CD14-positive monocyte (primary cell): Measurements from ENCODE around the gene UVSSA. TPM values are rescaled to one million over a fixed set of nuclear protein-coding genes. Genes with fewer than 3 reads are reported as not detected.

Experiments used
- DNase-seq, 3 donors: peaks; one replicate each; pipeline ENCODE4 v3.0.0-alpha.2; 2011 to 2022
- H2AFZ ChIP-seq: 2 replicates; pipeline ENCODE4 v1.6.0; 2012; ENCODE audit warnings: mild to moderate bottlenecking, low read depth, low read length, inconsistent platforms; ENCODE audit not compliant: insufficient read depth, poor library complexity, severe bottlenecking
- H3K27ac ChIP-seq, 2 donors: 1 replicate in 1 of 2; 2 replicates in 1 of 2; pipeline ENCODE4 v1.5.1; 2012 to 2013; ENCODE audit warnings: low read length in 2 of 2, control low read depth in 1 of 2, inconsistent platforms in 1 of 2, low read depth in 1 of 2, mild to moderate bottlenecking in 1 of 2
- H3K27me3 ChIP-seq, 2 donors: one replicate each; pipeline versions ENCODE4 v1.6.0 to v1.6.1; 2011 to 2013; ENCODE audit warnings: low read length in 2 of 2; ENCODE audit not compliant: control insufficient read depth in 2 of 2, insufficient read depth in 2 of 2
- H3K36me3 ChIP-seq, 2 donors: replicated peaks in 1 of 2; 1 replicate in 1 of 2; 2 replicates in 1 of 2; pipeline versions ENCODE4 v1.5.1 to v1.6.1; 2012 to 2013; ENCODE audit warnings: low read length in 2 of 2, control low read depth in 1 of 2, inconsistent platforms in 1 of 2, mild to moderate bottlenecking in 1 of 2; ENCODE audit not compliant: insufficient read depth in 2 of 2, control insufficient read depth in 1 of 2
- H3K4me1 ChIP-seq, 2 donors: 1 replicate in 1 of 2; 2 replicates in 1 of 2; pipeline versions ENCODE4 v1.5.1 to v1.6.1; 2012 to 2013; ENCODE audit warnings: low read length in 2 of 2, control low read depth in 1 of 2, inconsistent platforms in 1 of 2, mild to moderate bottlenecking in 1 of 2, moderate library complexity in 1 of 2; ENCODE audit not compliant: insufficient read depth in 2 of 2, control insufficient read depth in 1 of 2
- H3K4me2 ChIP-seq: replicated peaks from 2 replicates; pipeline ENCODE3; 2012; ENCODE audit warnings: low read length, moderate library complexity, mild to moderate bottlenecking; ENCODE audit not compliant: poor library complexity, severe bottlenecking; ENCODE audit errors: extremely low read depth
- H3K4me3 ChIP-seq, 3 experiments: fragments of 200-600 bp in 1 of 3; sonication (generic) in 1 of 3; replicated peaks in 1 of 3; 1 replicate in 2 of 3; 2 replicates in 1 of 3; pipeline ENCODE4 v1.5.1; 2011 to 2013; ENCODE audit warnings: low read length in 3 of 3, mild to moderate bottlenecking in 3 of 3, control low read depth in 2 of 3, low read depth in 2 of 3, inconsistent platforms in 1 of 3, moderate library complexity in 1 of 3
- H3K79me2 ChIP-seq: 2 replicates; pipeline ENCODE4 v1.6.0; 2012; ENCODE audit warnings: mild to moderate bottlenecking, control low read depth, inconsistent platforms, low read length, moderate library complexity; ENCODE audit not compliant: insufficient read depth
- H3K9ac ChIP-seq: 2 replicates; pipeline ENCODE4 v1.6.0; 2017; ENCODE audit warnings: low read length, mild to moderate bottlenecking; ENCODE audit not compliant: insufficient read depth, poor library complexity, severe bottlenecking
- H3K9me3 ChIP-seq, 2 donors: replicated peaks in 1 of 2; 1 replicate in 1 of 2; 2 replicates in 1 of 2; pipeline versions ENCODE4 v1.5.1 to v1.6.1; 2012 to 2013; ENCODE audit warnings: low read length in 2 of 2, control low read depth in 1 of 2; ENCODE audit not compliant: control insufficient read depth in 1 of 2, insufficient read depth in 1 of 2
- H4K20me1 ChIP-seq: 2 replicates; pipeline ENCODE4 v1.6.0; 2012; ENCODE audit warnings: mild to moderate bottlenecking, low read length, control low read depth, moderate library complexity; ENCODE audit not compliant: insufficient read depth
- H3K27ac Mint-ChIP-seq, 7 donors: one replicate each; pipeline ENCODE4 v1.8.0; 2020; ENCODE audit warnings: mild to moderate bottlenecking in 7 of 7, mixed read lengths in 7 of 7, moderate library complexity in 6 of 7, inconsistent platforms in 2 of 7
- H3K27me3 Mint-ChIP-seq, 3 donors: one replicate each; pipeline ENCODE4 v1.8.0; 2021 to 2022; ENCODE audit warnings: low read depth in 3 of 3, mild to moderate bottlenecking in 3 of 3, mixed read lengths in 3 of 3, moderate library complexity in 3 of 3, inconsistent platforms in 1 of 3
- H3K36me3 Mint-ChIP-seq, 2 donors: one replicate each; pipeline ENCODE4 v1.8.0; 2020; ENCODE audit warnings: mixed read lengths in 2 of 2, inconsistent platforms in 1 of 2, mild to moderate bottlenecking in 1 of 2
- H3K4me1 Mint-ChIP-seq: one replicate; pipeline ENCODE4 v1.8.0; 2020; ENCODE audit warnings: mild to moderate bottlenecking, mixed read lengths
- H3K4me3 Mint-ChIP-seq, 2 donors: one replicate each; pipeline ENCODE4 v1.8.0; 2020; ENCODE audit warnings: mild to moderate bottlenecking in 2 of 2, mixed read lengths in 2 of 2, moderate library complexity in 1 of 2
- H3K9me3 Mint-ChIP-seq, 7 donors: one replicate each; pipeline ENCODE4 v1.8.0; 2020 to 2022; ENCODE audit warnings: mixed read lengths in 7 of 7, mild to moderate bottlenecking in 6 of 7, moderate library complexity in 6 of 7, inconsistent platforms in 2 of 7
- CTCF ChIP-seq: fragments of 200-600 bp; IDR thresholded peaks from one replicate; pipeline ENCODE4 v1.8.0; 2022; ENCODE audit warnings: antibody characterized with exemption, mild to moderate bottlenecking
- WGBS: methylation state at CpG from one replicate; pipeline ENCODE4 v1.1.5; 2013; ENCODE audit warnings: missing lambda C conversion rate; ENCODE audit not compliant: insufficient coverage; 5-methylcytosine and 5-hydroxymethylcytosine counted together
- intact Hi-C, 2 donors: fragments of 100-400 bp; cut with micrococcal nuclease; formaldehyde crosslinking; loops; one replicate each; pipeline versions ENCODE4 v1.15.0 to v1.15.1; 2023
- polyA plus RNA-seq, 3 donors: library from polyadenylated mRNA; depleted of rRNA in 1 of 3; unstranded in 2 of 3; stranded (reverse) in 1 of 3; fragments of 300-500 nt in 2 of 3; fragments of >200 nt in 1 of 3; fragmentation: Illumina TruSeq in 2 of 3; gene quantifications; 1 replicate in 2 of 3; 2 replicates in 1 of 3; pipeline ENCODE4 v1.2.3, GENCODE V29; 2012 to 2021

UVSSA gene
- polyA plus RNA-seq, 3 donors = 2.6 to 54.0 (median 4.8) TPM

GRCh38 chr4:1367936-1368289, 20.9 kb downstream of the UVSSA start:
- Histone ChIP-seq H3K9me3 (peaks cover 0 to 14% of the 10 kb centered on the region in 2 donors), H3K4me3 (no peak overlapping the region)
- no peak for DNase-seq

GRCh38 chr4:1368421-1369090, 21.5 kb downstream of the UVSSA start:
- intact Hi-C loops = no loop called here
- H2AFZ ChIP-seq = no peak overlapping the region
- Mint-ChIP-seq H3K4me3 (no peak overlapping the region), H3K27me3 (peaks cover 0 to 2% (median 0%) of the 10 kb centered on the region in 3 donors), H3K9me3 (peaks cover 0 to 18% (median 9%) of the 10 kb centered on the region in 7 donors), H3K36me3 (peaks cover 40 to 82% of the 10 kb centered on the region in 2 donors), H3K27ac (peak overlapping the region in 1 of 7 donors; percentile 46), H3K4me1 (no peaks in the 10 kb centered on the region)
- no peak overlapping the region for H3K4me3 ChIP-seq
- no peaks in the 10 kb centered on the region for H3K79me2 ChIP-seq
- no peaks in the 10 kb centered on the region for H3K4me1 ChIP-seq
- H3K36me3 ChIP-seq = peaks cover 19 to 65% of the 10 kb centered on the region in 2 donors
- DNase-seq = no peak
- peaks cover 0 to 15% of the 10 kb centered on the region in 2 donors for H3K9me3 ChIP-seq
- no peaks in the 10 kb centered on the region for H4K20me1 ChIP-seq
- WGBS = 97% methylated on average over 18 of the region's 24 CpGs
- H3K27ac ChIP-seq = no peak overlapping the region
- no peaks in the 10 kb centered on the region for H3K27me3 ChIP-seq
- H3K9ac ChIP-seq = no peak overlapping the region
- no peak overlapping the region for H3K4me2 ChIP-seq
- TF ChIP-seq CTCF = no peak

More at GRCh38 chr4:1367936-1368289, 20.9 kb downstream of the UVSSA start:
- Mint-ChIP-seq H3K4me3 (no peak overlapping the region), H3K36me3 (peaks cover 36 to 82% of the 10 kb centered on the region in 2 donors), H3K27me3 (peaks cover 0 to 2% (median 0%) of the 10 kb centered on the region in 3 donors), H3K9me3 (peaks cover 0 to 18% (median 9%) of the 10 kb centered on the region in 7 donors), H3K4me1 (no peaks in the 10 kb centered on the region), H3K27ac (no peak overlapping the region)
- Histone ChIP-seq H3K36me3 (peaks cover 18 to 58% of the 10 kb centered on the region in 2 donors), H3K9ac (no peak overlapping the region), H3K4me2 (no peak overlapping the region), H3K27ac (no peak overlapping the region), H4K20me1 (no peaks in the 10 kb centered on the region), H3K4me1 (no peaks in the 10 kb centered on the region), H3K79me2 (no peaks in the 10 kb centered on the region), H3K27me3 (no peaks in the 10 kb centered on the region), H2AFZ (no peak overlapping the region)
- 97% methylated on average over 10 of the region's 10 CpGs for WGBS
- intact Hi-C loops = no loop called here
- TF ChIP-seq CTCF = no peak
